H9 (cell line): ENCODE results near the gene GPR87. TPM values are rescaled to one million over a fixed set of nuclear protein-coding genes. Genes with fewer than 3 reads are reported as not detected.

Experiments used
- DNase-seq: peaks from one replicate; pipeline ENCODE4 v3.0.0-alpha.2; 2017
- H2AFZ ChIP-seq: one replicate; pipeline ENCODE4 v1.6.1; 2013; ENCODE audit warnings: mild to moderate bottlenecking, low read length, control low read depth, moderate library complexity
- H2AK5ac ChIP-seq: 2 replicates; pipeline ENCODE4 v1.6.1; 2013; ENCODE audit warnings: low read length, control low read depth, mixed read lengths; ENCODE audit not compliant: insufficient read length
- H2BK120ac ChIP-seq: one replicate; pipeline ENCODE4 v1.6.1; 2013; ENCODE audit warnings: low read depth, mild to moderate bottlenecking, low read length, control low read depth, inconsistent platforms; ENCODE audit not compliant: poor library complexity, severe bottlenecking
- H2BK12ac ChIP-seq: 2 replicates; pipeline ENCODE4 v1.6.1; 2013; ENCODE audit warnings: low read length, control low read depth, mixed read lengths, low read depth; ENCODE audit not compliant: insufficient read length
- H2BK15ac ChIP-seq: 2 replicates; pipeline ENCODE4 v1.6.1; 2013; ENCODE audit warnings: low read depth, low read length, control low read depth
- H2BK20ac ChIP-seq: one replicate; pipeline ENCODE4 v1.6.1; 2013; ENCODE audit warnings: low read depth, mild to moderate bottlenecking, low read length, control low read depth, inconsistent platforms; ENCODE audit not compliant: poor library complexity, severe bottlenecking
- H2BK5ac ChIP-seq: 2 replicates; pipeline ENCODE4 v1.6.1; 2013; ENCODE audit warnings: low read length, control low read depth, mixed read lengths; ENCODE audit not compliant: insufficient read length
- H3K14ac ChIP-seq: 2 replicates; pipeline ENCODE4 v1.6.1; 2013; ENCODE audit warnings: low read length, control low read depth; ENCODE audit not compliant: insufficient read depth
- H3K18ac ChIP-seq: 2 replicates; pipeline ENCODE4 v1.6.1; 2013; ENCODE audit warnings: low read depth, mild to moderate bottlenecking, mixed read lengths, low read length, control low read depth; ENCODE audit not compliant: insufficient read length
- H3K23ac ChIP-seq: 2 replicates; pipeline ENCODE4 v1.6.1; 2013; ENCODE audit warnings: low read length, control low read depth, mixed read lengths, low read depth; ENCODE audit not compliant: insufficient read length
- H3K23me2 ChIP-seq: 2 replicates; pipeline ENCODE4 v1.6.1; 2013; ENCODE audit warnings: low read depth, mild to moderate bottlenecking, mixed read lengths, low read length, control low read depth; ENCODE audit not compliant: insufficient read length, poor library complexity, severe bottlenecking
- H3K27ac ChIP-seq: 2 replicates; pipeline ENCODE4 v1.5.1; 2013; ENCODE audit warnings: low read length, control low read depth, mixed read lengths, low read depth; ENCODE audit not compliant: insufficient read length
- H3K27me3 ChIP-seq: 2 replicates; pipeline ENCODE4 v1.6.1; 2013; ENCODE audit warnings: low read length, control low read depth, inconsistent platforms; ENCODE audit not compliant: insufficient read depth
- H3K4ac ChIP-seq: 2 replicates; pipeline ENCODE4 v1.6.1; 2013; ENCODE audit warnings: low read depth, mild to moderate bottlenecking, control low read depth, inconsistent platforms, low read length, moderate library complexity
- H3K4me1 ChIP-seq: 2 replicates; pipeline ENCODE4 v1.6.1; 2013; ENCODE audit warnings: low read length, control low read depth, inconsistent platforms; ENCODE audit not compliant: insufficient read depth
- H3K4me2 ChIP-seq: 2 replicates; pipeline ENCODE4 v1.6.1; 2013; ENCODE audit warnings: low read length, control low read depth, mixed read lengths; ENCODE audit not compliant: insufficient read length, insufficient read depth
- H3K56ac ChIP-seq: 2 replicates; pipeline ENCODE4 v1.6.1; 2013; ENCODE audit warnings: low read depth, mild to moderate bottlenecking, mixed read lengths, low read length, control low read depth; ENCODE audit not compliant: insufficient read length
- H3K79me1 ChIP-seq: 2 replicates; pipeline ENCODE4 v1.6.1; 2013; ENCODE audit warnings: low read depth, mild to moderate bottlenecking, moderate library complexity, low read length, control low read depth, inconsistent platforms; ENCODE audit not compliant: insufficient read depth, poor library complexity, severe bottlenecking
- H3K79me2 ChIP-seq: 2 replicates; pipeline ENCODE4 v1.6.1; 2013; ENCODE audit warnings: low read length, control low read depth, inconsistent platforms; ENCODE audit not compliant: insufficient read depth
- H3K9ac ChIP-seq: 2 replicates; pipeline ENCODE4 v1.6.1; 2013; ENCODE audit warnings: low read length, control low read depth, mixed read lengths; ENCODE audit not compliant: insufficient read length; ENCODE audit errors: extremely low read depth
- H3K9me3 ChIP-seq: one replicate; pipeline ENCODE4 v1.6.1; 2013; ENCODE audit warnings: low read depth, low read length, inconsistent platforms; ENCODE audit not compliant: control insufficient read depth
- H3T11ph ChIP-seq: one replicate; pipeline ENCODE4 v1.6.1; 2013; ENCODE audit warnings: mild to moderate bottlenecking, low read length, control low read depth, inconsistent platforms
- H4K20me1 ChIP-seq: one replicate; pipeline ENCODE4 v1.6.1; 2013; ENCODE audit not compliant: control insufficient read depth, insufficient read length, insufficient read depth
- H4K5ac ChIP-seq: 2 replicates; pipeline ENCODE4 v1.6.1; 2013; ENCODE audit warnings: low read depth, mild to moderate bottlenecking, mixed read lengths, low read length, control low read depth; ENCODE audit not compliant: insufficient read length
- H4K8ac ChIP-seq: replicated peaks from 2 replicates; pipeline ENCODE4 v1.6.1; 2013; ENCODE audit warnings: low read length, control low read depth, mixed read lengths, low read depth; ENCODE audit not compliant: insufficient read length
- H4K91ac ChIP-seq: 2 replicates; pipeline ENCODE4 v1.6.1; 2013; ENCODE audit warnings: low read depth, mild to moderate bottlenecking, moderate library complexity, mixed read lengths, low read length, control low read depth; ENCODE audit not compliant: insufficient read length
- H3K27ac Mint-ChIP-seq, 3 experiments: 2 replicates in 2 of 3; 3 replicates in 1 of 3; pipeline ENCODE4 v1.8.0; 2020 to 2021; ENCODE audit warnings: mixed read lengths in 3 of 3, mild to moderate bottlenecking in 1 of 3, moderate library complexity in 1 of 3
- H3K27me3 Mint-ChIP-seq: 2 replicates; pipeline ENCODE4 v1.8.0; 2021; ENCODE audit warnings: low read depth, mild to moderate bottlenecking, moderate library complexity, mixed read lengths
- H3K36me3 Mint-ChIP-seq, 3 experiments: 2 replicates in 2 of 3; 3 replicates in 1 of 3; pipeline ENCODE4 v1.8.0; 2020 to 2021; ENCODE audit warnings: low read depth in 3 of 3, mixed read lengths in 3 of 3; ENCODE audit not compliant: insufficient read depth in 1 of 3
- H3K4me1 Mint-ChIP-seq, 2 experiments: 2 replicates each; pipeline ENCODE4 v1.8.0; 2020; ENCODE audit warnings: mixed read lengths in 2 of 2
- H3K4me3 Mint-ChIP-seq, 2 experiments: 2 replicates in 1 of 2; 3 replicates in 1 of 2; pipeline ENCODE4 v1.8.0; 2020 to 2021; ENCODE audit warnings: mild to moderate bottlenecking in 2 of 2, mixed read lengths in 2 of 2, moderate library complexity in 1 of 2
- H3K9me3 Mint-ChIP-seq, 2 experiments: 2 replicates in 1 of 2; 3 replicates in 1 of 2; pipeline ENCODE4 v1.8.0; 2020; ENCODE audit warnings: mild to moderate bottlenecking in 2 of 2, mixed read lengths in 2 of 2, moderate library complexity in 1 of 2
- total RNA-seq: library from RNA; stranded (reverse); gene quantifications from 2 replicates; pipeline ENCODE4 v1.2.1, GENCODE V29; 2021
- TF ChIP-seq, protein P1 (sequence below): fragments of 200-600 bp; sonication (generic); conservative IDR thresholded peaks from 3 replicates; pipeline ENCODE4 v1.8.0; 2021; ENCODE audit warnings: antibody characterized with exemption, mild to moderate bottlenecking

GPR87 gene
- total RNA-seq, 1 experiment from 2014 or later, result 0.33 TPM

DNA sequence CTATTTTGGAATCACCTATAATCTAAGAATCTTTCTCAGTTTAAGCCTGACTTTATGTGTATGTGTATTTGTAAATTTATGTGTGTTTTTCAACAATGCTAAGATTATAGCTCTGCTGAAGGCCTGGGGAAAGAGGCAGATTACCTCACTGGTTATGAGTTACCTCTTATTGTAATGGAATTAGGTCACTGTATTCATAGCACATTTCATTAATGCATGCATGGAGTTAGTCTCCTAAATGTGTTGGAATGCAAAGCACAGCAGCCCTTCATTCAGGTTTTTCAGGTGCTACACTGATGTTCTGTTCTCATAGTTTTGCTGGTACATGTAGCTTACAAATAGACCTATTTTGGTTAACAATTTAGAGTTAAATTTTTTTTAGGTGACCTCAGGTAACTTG lies 9.5 kb downstream of the GPR87 start:
- no peak overlapping the region for H3T11ph ChIP-seq
- no peak overlapping the region for H2AK5ac ChIP-seq
- no peak overlapping the region for H2BK15ac ChIP-seq
- no peaks in the 10 kb centered on the region for H3K9me3 ChIP-seq
- no peak overlapping the region for H3K23ac ChIP-seq
- no peak overlapping the region for H3K9ac ChIP-seq
- H3K4ac ChIP-seq, result no peak overlapping the region
- DNase-seq, result no peak
- no peak overlapping the region for H4K5ac ChIP-seq
- no peaks in the 10 kb centered on the region for H3K23me2 ChIP-seq
- H4K20me1 ChIP-seq, result no peaks in the 10 kb centered on the region
- peaks cover 12% of the 10 kb centered on the region; the same call in 1 of the 2 replicates for H3K4me1 ChIP-seq
- H3K27me3 ChIP-seq, result no peaks in the 10 kb centered on the region
- no peak overlapping the region for H2BK5ac ChIP-seq
- H3K79me2 ChIP-seq, result no peaks in the 10 kb centered on the region
- H3K4me1 Mint-ChIP-seq, result peaks cover 37 to 44% of the 10 kb centered on the region in 2 experiments
- H3K27ac ChIP-seq, result no peak overlapping the region
- no peaks in the 10 kb centered on the region for H3K36me3 Mint-ChIP-seq
- H2BK120ac ChIP-seq, result no peak overlapping the region
- H4K91ac ChIP-seq, result no peak overlapping the region
- 0 out of 5 replicates have a peak overlapping the region, but pooled peaks of 1 of the 2 experiments have one; percentile 24 for H3K4me3 Mint-ChIP-seq
- H2BK12ac ChIP-seq, result no peak overlapping the region
- no peak overlapping the region for H2AFZ ChIP-seq
- no peak overlapping the region for H3K18ac ChIP-seq
- TF ChIP-seq, protein P1, sequence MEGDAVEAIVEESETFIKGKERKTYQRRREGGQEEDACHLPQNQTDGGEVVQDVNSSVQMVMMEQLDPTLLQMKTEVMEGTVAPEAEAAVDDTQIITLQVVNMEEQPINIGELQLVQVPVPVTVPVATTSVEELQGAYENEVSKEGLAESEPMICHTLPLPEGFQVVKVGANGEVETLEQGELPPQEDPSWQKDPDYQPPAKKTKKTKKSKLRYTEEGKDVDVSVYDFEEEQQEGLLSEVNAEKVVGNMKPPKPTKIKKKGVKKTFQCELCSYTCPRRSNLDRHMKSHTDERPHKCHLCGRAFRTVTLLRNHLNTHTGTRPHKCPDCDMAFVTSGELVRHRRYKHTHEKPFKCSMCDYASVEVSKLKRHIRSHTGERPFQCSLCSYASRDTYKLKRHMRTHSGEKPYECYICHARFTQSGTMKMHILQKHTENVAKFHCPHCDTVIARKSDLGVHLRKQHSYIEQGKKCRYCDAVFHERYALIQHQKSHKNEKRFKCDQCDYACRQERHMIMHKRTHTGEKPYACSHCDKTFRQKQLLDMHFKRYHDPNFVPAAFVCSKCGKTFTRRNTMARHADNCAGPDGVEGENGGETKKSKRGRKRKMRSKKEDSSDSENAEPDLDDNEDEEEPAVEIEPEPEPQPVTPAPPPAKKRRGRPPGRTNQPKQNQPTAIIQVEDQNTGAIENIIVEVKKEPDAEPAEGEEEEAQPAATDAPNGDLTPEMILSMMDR, result no peak
- H3K27ac Mint-ChIP-seq, result peak overlapping the region; percentile 25 to 84 (median 32); a peak in 3 of 7 replicates
- H3K4me2 ChIP-seq, result no peak overlapping the region
- no peaks in the 10 kb centered on the region for H3K27me3 Mint-ChIP-seq
- H2BK20ac ChIP-seq, result no peak overlapping the region
- no peaks in the 10 kb centered on the region for H3K9me3 Mint-ChIP-seq
- no peak overlapping the region for H3K14ac ChIP-seq
- H3K79me1 ChIP-seq, result no peaks in the 10 kb centered on the region
- H4K8ac ChIP-seq, result no peak overlapping the region
- H3K56ac ChIP-seq, result no peak overlapping the region
